GM21528 (cell line): ENCODE measurements around the gene MMP24.
"Not testable (repeated sequence)": the region's sequence is repeated elsewhere in the genome, so short reads cannot be mapped to it uniquely, and the experiment has no call there.

Experiments used
- ATAC-seq: cut with Tn5 transposase; IDR thresholded peaks from one replicate; pipeline ENCODE4 v1.9.1; 2021; ENCODE audit warnings: mild to moderate bottlenecking, moderate library complexity; ENCODE audit not compliant: unreplicated experiment, low FRiP score

MMP24 gene

GRCh38 chr20:35226126-35226883 is at the start of gene MMP24:
MMP24 (plus strand) TSS chr20:35226690; CDS start chr20:35226739, 49 bp downstream.
- no peak for ATAC-seq

DNA sequence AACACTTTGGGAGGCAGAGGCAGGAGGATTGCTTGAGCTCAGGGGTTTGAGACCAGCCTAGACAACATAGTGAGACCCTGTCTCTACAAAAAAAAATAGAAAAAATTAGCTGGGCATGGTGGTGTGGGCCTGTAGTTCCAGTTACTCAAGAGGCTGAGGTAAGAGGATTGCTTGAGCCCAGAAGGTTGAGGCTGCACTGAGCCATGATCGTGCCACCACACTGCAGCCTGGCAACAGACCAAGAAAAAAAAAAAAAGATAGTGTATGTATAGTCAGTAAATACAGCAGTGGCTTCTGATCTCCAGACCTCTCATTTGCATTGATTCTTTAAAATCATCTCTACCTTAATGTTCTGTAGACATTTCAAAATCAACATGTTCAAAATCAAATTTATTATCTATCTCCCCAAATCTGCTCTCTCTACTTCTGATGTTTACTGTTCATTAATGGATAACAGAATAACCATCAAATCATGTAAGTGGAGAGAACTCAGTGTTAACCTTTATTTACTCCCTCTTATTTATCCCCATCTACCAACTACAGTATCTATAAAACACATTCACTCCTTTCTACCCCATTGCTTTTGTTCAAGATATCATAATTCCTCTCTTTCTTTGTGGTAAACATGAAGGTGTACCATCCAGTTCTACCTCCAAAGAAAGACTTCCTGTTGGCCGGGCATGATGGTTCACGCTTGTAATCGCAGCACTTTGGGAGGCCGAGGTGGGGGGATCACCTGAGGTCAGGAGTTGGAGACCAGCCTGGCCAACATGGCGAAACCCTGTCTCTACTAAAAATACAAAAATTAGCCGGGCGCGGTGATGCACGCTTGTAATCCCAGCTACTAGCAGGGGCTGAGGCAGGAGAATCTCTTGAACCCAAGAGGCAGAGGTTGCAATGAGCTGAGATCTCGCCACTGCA is 46.9 kb upstream of the MMP24 start:
- no peak for ATAC-seq

DNA sequence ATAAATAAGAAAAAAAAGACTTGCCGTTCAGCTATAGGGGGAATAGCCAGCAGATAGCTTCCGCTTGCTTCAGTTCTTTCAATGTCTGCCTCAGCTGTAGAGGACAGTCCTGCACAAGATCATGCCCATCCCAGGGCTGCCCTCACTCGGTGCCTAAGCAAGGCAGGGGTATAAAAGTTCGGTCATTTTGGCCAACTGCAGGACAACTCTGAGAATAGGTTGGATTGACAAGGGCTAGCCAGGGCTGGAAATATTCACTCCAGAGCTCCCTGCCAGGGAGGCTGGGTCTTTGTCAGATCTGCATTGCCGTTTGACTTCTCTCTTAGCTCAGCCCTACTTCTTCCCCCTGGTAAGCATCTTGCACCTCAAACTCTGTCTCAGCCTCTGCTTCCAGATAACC is 46.2 kb upstream of the MMP24 start:
- ATAC-seq, result no peak

GRCh38 chr20:35181731-35182130 is 44.8 kb upstream of the MMP24 start:
- no peak for ATAC-seq

DNA sequence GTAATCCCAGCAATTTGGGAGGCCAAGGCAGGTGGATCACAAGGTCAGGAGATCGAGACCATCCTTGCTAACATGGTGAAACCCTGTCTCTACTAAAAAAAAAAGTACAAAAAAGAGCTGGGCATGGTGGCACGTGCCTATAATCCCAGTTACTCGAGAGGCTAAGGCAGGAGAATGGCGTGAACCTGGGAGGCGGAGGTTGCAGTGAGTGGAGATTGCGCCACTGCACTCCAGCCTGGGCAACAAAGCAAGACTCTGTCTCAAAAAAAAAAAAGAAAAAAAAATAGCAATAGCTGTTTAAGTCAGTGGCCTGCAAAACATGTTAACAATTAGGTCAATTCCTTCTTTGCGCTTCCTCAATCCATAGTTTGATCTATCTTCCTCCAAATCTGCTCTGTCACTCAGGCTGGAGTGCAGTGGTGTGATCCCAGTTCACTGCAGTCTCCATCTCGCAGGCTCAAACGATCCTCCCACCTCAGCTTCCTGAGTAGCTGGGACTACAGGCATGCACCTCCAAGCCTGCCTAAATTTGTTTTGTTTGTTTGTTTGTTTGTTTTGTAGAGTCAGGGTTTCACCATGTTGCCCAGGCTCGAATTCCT is 39.7 kb upstream of the MMP24 start:
- ATAC-seq, result not testable (repeated sequence)

- ATAC-seq, result no peak
These were observed 38.8 kb upstream of the MMP24 start for GRCh38 chr20:35187584-35188190.

- not testable (repeated sequence) for ATAC-seq
These were observed 37.3 kb upstream of the MMP24 start for GRCh38 chr20:35189223-35189622.

DNA sequence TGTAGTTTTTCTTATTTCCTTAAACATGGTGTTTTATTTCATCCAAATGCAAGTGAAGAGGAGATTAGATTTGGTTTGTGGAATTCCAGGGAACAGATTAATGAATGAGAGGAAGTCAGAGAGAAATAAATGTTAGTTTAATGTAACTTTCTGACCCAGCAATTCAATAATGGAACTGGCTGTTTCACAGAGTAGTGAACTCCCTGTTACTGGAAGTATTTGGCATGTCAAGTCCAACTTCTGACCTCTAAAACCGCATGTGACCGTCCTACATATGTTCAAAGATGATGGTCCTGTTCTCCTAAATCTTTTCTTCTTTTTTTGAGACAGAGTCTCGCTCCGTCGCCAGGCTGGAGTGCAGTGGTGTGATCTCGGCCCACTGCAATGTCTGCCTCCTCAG is 35.9 kb upstream of the MMP24 start:
- no peak for ATAC-seq

DNA sequence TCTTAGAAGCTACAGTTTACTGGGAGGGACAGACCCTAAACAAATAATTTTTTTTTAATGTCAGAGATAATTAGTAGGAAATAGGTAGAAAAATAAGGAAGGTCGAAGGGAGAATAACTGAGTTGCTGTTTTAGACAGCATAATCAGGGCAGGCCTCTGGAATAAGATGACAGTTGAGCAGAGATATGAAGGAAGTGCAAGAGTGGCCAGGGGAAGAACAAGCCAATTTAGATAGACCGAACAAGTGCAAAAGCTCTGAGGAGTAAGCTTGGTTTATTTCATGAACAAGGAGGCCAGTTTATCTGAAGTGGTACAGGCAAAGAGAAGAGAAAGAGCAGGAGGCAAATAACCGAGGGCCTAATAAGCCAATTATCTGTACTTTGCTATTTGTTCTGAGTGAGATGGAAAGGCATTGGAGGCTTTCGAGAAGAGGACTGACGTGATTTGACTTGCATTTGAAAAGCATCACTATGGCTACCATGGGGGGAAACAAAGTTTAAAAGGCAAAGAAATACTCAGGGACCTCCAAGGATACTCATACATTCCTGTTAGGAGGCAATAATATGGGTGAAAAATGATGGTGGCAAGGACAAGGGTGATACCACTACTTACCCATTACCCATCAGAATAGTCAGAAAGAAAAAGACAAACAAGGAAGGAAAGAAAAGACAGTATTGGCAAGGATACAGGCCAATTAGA is 34.9 kb upstream of the MMP24 start:
- ATAC-seq, result no peak

DNA sequence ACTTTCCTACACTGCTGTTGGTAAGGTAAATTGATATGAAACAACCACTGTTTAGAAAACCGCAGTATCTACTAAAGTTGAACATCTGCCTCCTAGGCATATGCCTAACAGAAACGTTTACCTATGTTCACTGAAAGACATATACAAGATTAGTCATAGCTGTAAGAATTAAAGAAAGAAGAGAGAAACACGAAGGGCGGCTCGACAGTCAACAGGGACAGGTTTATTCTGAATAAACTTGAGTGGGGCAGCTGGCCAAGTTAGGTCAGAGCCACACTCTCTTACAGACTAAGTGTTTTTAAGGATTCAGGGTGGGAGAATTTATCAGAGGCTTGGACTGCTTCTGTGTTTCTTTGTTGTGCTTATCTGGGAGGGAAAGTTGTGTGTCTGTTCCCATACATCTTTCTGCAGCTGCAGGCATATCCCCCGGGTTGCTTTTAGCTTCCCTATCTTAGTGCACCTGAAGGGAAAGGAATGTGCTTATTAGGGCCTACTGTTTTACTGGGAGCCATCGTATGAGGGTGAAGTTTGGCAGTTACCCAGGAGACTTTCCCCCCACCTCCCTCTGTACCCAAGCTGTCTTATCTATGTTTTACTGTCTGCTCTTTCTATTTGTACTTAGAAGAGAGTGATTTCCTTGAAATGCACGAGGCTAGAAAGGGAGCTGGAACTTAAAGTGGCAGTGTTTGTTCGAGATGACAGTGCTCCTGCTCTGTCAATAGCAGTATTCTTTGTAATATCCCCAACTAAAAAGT is 34.2 kb upstream of the MMP24 start:
- no peak for ATAC-seq

- not testable (repeated sequence) for ATAC-seq
These were observed 33.3 kb upstream of the MMP24 start for GRCh38 chr20:35193031-35193791.

GRCh38 chr20:35196313-35196712 is 30.2 kb upstream of the MMP24 start:
- ATAC-seq, result no peak

DNA sequence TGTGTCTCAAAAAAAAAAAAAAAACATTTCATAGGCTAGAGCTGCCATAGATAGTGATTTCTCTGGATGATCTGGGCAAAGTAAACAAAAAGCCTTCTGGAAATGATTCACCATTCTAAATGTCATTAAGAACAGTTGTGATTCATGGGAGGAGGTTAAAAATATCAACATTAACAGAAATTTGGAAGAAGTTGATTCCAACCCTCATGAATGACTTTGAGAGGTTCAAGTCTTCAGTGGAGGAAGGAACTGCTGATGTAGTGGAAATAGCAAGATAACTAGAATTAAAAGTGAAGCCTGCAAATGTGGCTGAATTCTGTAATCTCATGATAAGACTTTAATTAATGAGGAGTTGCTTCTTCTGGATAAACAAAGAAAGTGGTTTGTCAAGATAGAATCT is 26.8 kb upstream of the MMP24 start:
- ATAC-seq, result no peak

GRCh38 chr20:35200267-35200666 is 26.2 kb upstream of the MMP24 start:
- no peak for ATAC-seq

- ATAC-seq, result not testable (repeated sequence)
These were observed 25.0 kb upstream of the MMP24 start for GRCh38 chr20:35201467-35201866.

GRCh38 chr20:35206802-35207201 is 19.7 kb upstream of the MMP24 start:
- no peak for ATAC-seq

GRCh38 chr20:35207950-35208611 is 18.4 kb upstream of the MMP24 start:
- no peak for ATAC-seq
